HEK293 (cell line): ENCODE data around the gene MYLK2.
A peak's percentile ranks its signal among the peaks of the same experiment; 100 is the strongest.

Source experiments
- CTCF ChIP-seq: fragments of 450-650 bp; formaldehyde crosslinking; IDR thresholded peaks from 2 replicates; pipeline ENCODE4 v1.5.1; 2016; ENCODE audit warnings: missing biosample characterization, missing genetic modification characterization
- GFI1B ChIP-seq: fragments of 450-650 bp; formaldehyde crosslinking; IDR thresholded peaks from 2 replicates; pipeline ENCODE4 v1.5.1; 2016; ENCODE audit warnings: missing biosample characterization, missing genetic modification characterization
- YY1 ChIP-seq: fragments of 450-650 bp; formaldehyde crosslinking; IDR thresholded peaks from 2 replicates; pipeline ENCODE4 v1.5.1; 2018; ENCODE audit warnings: missing biosample characterization, missing genetic modification characterization
- ZNF10 ChIP-seq: fragments of 450-650 bp; formaldehyde crosslinking; IDR thresholded peaks from 2 replicates; pipeline ENCODE4 v1.5.1; 2017; ENCODE audit warnings: missing biosample characterization, missing genetic modification characterization
- ZSCAN18 ChIP-seq: fragments of 450-650 bp; formaldehyde crosslinking; IDR thresholded peaks from 2 replicates; pipeline ENCODE4 v1.5.1; 2016; ENCODE audit warnings: missing biosample characterization, missing genetic modification characterization
- TF ChIP-seq, protein P1 (sequence below): fragments of 450-650 bp; formaldehyde crosslinking; IDR thresholded peaks from 2 replicates; pipeline ENCODE4 v1.5.1; 2017; ENCODE audit warnings: missing biosample characterization, missing genetic modification characterization

GRCh38 chr20:31788578-31788977 is 30.6 kb upstream of the MYLK2 start:
- TF ChIP-seq ZNF10 (tag by site-specific recombination) (no peak), GFI1B (tag by site-specific recombination) (no peak), CTCF (peak; percentile 14; the same call in 1 of the 2 replicates), ZSCAN18 (tag by site-specific recombination) (no peak), YY1 (no peak)
- TF ChIP-seq, protein P1, sequence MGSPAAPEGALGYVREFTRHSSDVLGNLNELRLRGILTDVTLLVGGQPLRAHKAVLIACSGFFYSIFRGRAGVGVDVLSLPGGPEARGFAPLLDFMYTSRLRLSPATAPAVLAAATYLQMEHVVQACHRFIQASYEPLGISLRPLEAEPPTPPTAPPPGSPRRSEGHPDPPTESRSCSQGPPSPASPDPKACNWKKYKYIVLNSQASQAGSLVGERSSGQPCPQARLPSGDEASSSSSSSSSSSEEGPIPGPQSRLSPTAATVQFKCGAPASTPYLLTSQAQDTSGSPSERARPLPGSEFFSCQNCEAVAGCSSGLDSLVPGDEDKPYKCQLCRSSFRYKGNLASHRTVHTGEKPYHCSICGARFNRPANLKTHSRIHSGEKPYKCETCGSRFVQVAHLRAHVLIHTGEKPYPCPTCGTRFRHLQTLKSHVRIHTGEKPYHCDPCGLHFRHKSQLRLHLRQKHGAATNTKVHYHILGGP: no peak
